ENCODE measurements around the gene CFAP107. TPM values are rescaled to one million over a fixed set of nuclear protein-coding genes. Genes with fewer than 3 reads are reported as not detected.

Gene CFAP107
- total RNA-seq, 1 donor from 2014 or later = not detected

DNA sequence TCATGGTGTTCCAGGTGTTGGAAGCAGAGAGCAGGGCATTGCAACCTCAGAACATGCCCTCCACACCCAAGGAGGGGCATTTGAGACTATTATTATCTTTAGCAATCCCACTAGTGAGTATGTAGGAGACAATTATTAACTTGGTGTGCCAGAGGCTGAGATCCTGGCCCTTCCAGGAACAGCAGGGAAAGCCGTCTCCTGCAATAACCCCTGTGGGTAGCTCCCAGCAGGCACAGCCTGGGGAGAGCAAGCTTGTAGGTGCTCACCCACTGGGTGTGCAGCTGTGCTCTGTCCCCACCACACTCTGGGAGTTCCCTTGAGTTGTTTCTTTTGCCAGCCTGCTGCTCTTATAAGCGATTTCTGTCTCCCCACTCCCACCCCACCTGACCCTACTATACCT, 10.3 kb downstream of the CFAP107 start:
- DNase-seq (no peak), ATAC-seq (ENCODE audit: low read depth) (no peak)
- H3K9me3 Mint-ChIP-seq = no peaks in the 10 kb centered on the region
- ChIA-PET CTCF (no interaction called here), POLR2A (no interaction called here)
- no peaks in the 10 kb centered on the region for H3K4me1 Mint-ChIP-seq
- peaks cover 12% of the 10 kb centered on the region for H3K27me3 Mint-ChIP-seq
- TF ChIP-seq, protein P1, sequence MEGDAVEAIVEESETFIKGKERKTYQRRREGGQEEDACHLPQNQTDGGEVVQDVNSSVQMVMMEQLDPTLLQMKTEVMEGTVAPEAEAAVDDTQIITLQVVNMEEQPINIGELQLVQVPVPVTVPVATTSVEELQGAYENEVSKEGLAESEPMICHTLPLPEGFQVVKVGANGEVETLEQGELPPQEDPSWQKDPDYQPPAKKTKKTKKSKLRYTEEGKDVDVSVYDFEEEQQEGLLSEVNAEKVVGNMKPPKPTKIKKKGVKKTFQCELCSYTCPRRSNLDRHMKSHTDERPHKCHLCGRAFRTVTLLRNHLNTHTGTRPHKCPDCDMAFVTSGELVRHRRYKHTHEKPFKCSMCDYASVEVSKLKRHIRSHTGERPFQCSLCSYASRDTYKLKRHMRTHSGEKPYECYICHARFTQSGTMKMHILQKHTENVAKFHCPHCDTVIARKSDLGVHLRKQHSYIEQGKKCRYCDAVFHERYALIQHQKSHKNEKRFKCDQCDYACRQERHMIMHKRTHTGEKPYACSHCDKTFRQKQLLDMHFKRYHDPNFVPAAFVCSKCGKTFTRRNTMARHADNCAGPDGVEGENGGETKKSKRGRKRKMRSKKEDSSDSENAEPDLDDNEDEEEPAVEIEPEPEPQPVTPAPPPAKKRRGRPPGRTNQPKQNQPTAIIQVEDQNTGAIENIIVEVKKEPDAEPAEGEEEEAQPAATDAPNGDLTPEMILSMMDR (IDR thresholded peaks at IDR 0.05) = no peak
- no peaks in the 10 kb centered on the region for H3K36me3 Mint-ChIP-seq (ENCODE audit: low read depth)
- no peak overlapping the region for H3K4me3 Mint-ChIP-seq
- intact Hi-C loops (cut with micrococcal nuclease) = no loop called here
- no peak overlapping the region for H3K27ac Mint-ChIP-seq

DNA sequence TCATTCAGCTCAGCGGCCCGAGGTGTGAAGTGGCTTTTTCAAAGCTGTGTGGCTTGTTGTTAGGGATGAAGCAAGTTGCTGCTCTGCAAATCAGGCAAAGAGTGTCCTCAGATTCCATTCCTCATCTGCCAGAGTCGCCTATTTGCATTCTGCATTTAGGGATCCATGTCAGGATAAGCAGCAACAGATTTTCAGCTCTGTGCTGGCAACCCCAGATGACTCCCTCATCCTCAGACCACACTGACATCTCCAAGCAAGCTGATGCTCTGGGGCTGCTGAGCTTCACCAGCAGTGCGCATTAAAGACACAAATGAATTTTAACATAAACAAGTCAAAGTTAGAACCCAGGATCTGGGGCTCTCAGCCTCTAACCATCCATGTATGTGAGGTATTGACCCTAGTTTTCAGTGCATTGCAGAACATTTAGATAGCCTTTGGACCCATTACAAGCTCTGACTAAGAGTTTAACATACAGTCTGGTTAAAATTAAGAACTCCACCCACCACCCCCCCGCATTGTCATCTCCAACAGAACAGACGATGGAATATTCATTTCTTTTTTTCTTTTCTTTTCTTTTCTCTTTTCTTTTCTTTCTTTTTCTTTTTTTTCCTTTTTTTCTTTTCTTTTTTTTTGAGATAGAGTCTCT, 10.9 kb downstream of the CFAP107 start:
- Mint-ChIP-seq H3K27me3 (peaks cover 12% of the 10 kb centered on the region), H3K4me3 (no peak overlapping the region), H3K4me1 (no peaks in the 10 kb centered on the region), H3K36me3 (ENCODE audit: low read depth) (no peaks in the 10 kb centered on the region), H3K9me3 (no peaks in the 10 kb centered on the region), H3K27ac (no peak overlapping the region)
- no peak for DNase-seq
- ChIA-PET CTCF (no interaction called here), POLR2A (no interaction called here)
- TF ChIP-seq, protein P1 (IDR thresholded peaks at IDR 0.05) = no peak
- intact Hi-C loops (cut with micrococcal nuclease) = no loop called here
- no peak for ATAC-seq (ENCODE audit: low read depth)

DNA sequence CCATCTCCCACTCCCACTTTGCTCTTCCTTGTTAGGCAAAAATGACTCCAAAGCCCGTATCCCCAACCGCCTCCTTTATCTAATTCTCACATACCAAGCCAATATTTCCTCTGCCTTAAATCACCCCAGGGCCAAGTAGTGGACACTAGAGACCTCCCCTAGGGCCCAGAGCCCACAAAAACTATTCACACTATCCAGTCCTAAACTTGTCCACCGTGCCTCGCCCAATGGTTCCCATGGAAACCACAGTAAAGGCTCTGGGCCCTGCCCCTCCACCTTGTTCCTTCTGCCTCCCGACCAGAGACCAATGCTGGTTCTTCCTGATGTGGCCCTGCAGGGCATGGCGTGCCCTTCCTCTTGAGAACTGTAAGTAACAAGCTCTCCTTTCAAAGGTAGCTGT, 11.8 kb downstream of the CFAP107 start:
- H3K27ac Mint-ChIP-seq = no peak overlapping the region
- H3K27me3 Mint-ChIP-seq = peaks cover 12% of the 10 kb centered on the region
- no peak overlapping the region for H3K4me3 Mint-ChIP-seq
- ChIA-PET POLR2A (no interaction called here), CTCF (no interaction called here)
- TF ChIP-seq, protein P1 (IDR thresholded peaks at IDR 0.05) = no peak
- no peak for DNase-seq
- H3K36me3 Mint-ChIP-seq (ENCODE audit: low read depth) = no peaks in the 10 kb centered on the region
- intact Hi-C loops (cut with micrococcal nuclease) = no loop called here
- no peaks in the 10 kb centered on the region for H3K9me3 Mint-ChIP-seq
- H3K4me1 Mint-ChIP-seq = no peaks in the 10 kb centered on the region
- ATAC-seq (ENCODE audit: low read depth) = no peak

DNA sequence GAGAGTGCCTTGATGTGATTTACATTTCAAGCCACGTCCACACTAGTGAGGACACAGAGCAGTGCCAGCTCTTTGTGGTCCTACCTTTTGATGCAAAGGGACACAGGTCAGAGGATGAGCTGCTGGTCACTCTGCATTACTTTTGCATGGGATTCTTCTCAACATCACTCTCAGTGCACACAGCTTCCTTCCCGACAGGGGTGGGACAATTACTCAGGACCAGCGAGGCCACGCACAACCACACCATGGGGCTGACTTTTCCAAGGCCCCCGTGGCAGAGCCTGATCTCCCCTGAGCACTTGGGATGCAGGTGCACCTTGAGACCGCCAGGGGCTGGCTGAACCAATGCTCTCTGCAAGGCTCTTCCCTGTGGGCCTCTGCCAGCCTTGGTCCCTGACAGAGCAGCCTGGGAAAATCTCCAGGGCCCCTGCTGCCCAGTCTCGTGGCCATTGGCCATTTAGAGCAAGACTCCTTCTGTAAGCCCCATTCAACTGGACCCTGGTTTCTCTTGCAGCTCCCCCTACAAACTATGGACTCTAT, 14.3 kb downstream of the CFAP107 start:
- no peak overlapping the region for H3K27ac Mint-ChIP-seq
- TF ChIP-seq, protein P1 (IDR thresholded peaks at IDR 0.05) = no peak
- no peaks in the 10 kb centered on the region for H3K9me3 Mint-ChIP-seq
- DNase-seq (no peak), ATAC-seq (ENCODE audit: low read depth) (no peak)
- H3K4me3 Mint-ChIP-seq = no peak overlapping the region
- peaks cover 9% of the 10 kb centered on the region for H3K27me3 Mint-ChIP-seq
- POLR2A ChIA-PET = no interaction called here
- H3K36me3 Mint-ChIP-seq (ENCODE audit: low read depth) = no peaks in the 10 kb centered on the region
- CTCF ChIA-PET = interaction anchor here (1.4 kb wide), 1 partner anchor 16 kb away, joined by 3 read pairs; no protein-coding TSS in a partner anchor
- intact Hi-C loops (cut with micrococcal nuclease) = no loop called here
- H3K4me1 Mint-ChIP-seq = no peaks in the 10 kb centered on the region

DNA sequence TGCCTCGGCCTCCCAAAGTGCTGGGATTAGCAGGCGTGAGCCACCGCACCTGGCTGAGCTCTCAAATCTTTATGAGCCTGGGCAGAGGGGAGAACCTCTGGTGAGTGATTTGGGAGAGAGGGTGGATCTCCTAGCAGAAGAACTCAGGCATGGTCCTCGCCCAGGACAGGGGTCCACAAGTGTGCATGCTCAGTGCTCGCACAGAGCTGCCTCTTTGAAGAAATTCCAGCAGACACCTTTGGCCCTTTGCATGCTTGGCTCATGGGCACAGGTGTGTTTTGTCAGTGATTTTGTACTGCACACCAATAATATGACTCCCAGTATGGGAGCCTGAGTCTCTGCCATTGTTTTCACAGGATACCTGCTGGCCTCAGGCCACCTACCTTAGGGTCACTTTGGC, 15.8 kb downstream of the CFAP107 start:
- H3K9me3 Mint-ChIP-seq = no peaks in the 10 kb centered on the region
- DNase-seq (no peak), ATAC-seq (ENCODE audit: low read depth) (no peak)
- no peaks in the 10 kb centered on the region for H3K4me1 Mint-ChIP-seq
- intact Hi-C loops (cut with micrococcal nuclease) = no loop called here
- H3K4me3 Mint-ChIP-seq = no peak overlapping the region
- no peak overlapping the region for H3K27ac Mint-ChIP-seq
- H3K27me3 Mint-ChIP-seq = peaks cover 9% of the 10 kb centered on the region
- CTCF ChIA-PET = no interaction called here
- POLR2A ChIA-PET = no interaction called here
- H3K36me3 Mint-ChIP-seq (ENCODE audit: low read depth) = no peaks in the 10 kb centered on the region
- TF ChIP-seq, protein P1 (IDR thresholded peaks at IDR 0.05) = no peak

Data from activated B cell treated with CpG ODN at 0.5 μM for 24 hours (primary cell).